ENCODE results near the gene TEKT1. TPM values are rescaled to one million over a fixed set of nuclear protein-coding genes. Genes with fewer than 3 reads are reported as not detected.

Gene TEKT1
- total RNA-seq, 1 experiment from 2014 or later: not detected

DNA sequence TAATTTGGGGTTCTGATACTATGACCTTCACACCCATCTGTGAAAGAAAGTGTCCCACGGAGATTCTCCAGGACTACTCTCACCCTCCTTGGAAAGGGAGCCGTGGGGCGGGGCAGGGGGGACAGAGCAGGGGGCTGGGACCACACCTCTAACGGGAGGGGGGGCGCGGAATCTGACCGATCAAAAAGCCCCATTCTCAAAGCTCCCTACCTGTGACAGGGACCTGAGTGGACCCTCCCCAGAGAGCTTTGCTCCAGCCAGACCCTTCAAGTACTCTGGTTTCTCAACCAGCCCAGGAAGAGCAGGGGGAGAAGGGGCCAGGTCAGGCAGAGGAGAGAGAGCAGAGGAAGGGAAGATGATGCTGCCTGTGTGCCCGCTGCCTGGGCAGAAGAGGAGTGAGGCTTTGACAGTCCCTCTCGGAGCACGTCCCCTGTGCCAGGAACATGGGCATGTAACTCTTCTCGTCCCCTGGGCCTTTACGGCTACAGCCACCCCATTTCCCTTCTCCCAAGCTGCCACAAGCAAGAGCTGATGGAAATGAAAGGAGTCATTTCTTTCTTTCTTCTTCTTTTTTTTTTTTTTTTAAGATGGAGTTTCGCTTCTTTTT is 75.0 kb downstream of the TEKT1 start:
- H3T11ph ChIP-seq (ENCODE audit: low read length): no peak overlapping the region
- Mint-ChIP-seq H3K27ac (no peak overlapping the region), H3K36me3 (ENCODE audit: insufficient read depth in 1 of 3, low read depth in 3 of 3) (peaks cover 0 to 2% (median 0%) of the 10 kb centered on the region in 3 experiments; a peak in 1 of 7 replicates), H3K9me3 (no peaks in the 10 kb centered on the region), H3K4me1 (peaks cover 40 to 42% of the 10 kb centered on the region in 2 experiments), H3K4me3 (no peak overlapping the region), H3K27me3 (ENCODE audit: low read depth) (peaks cover 2% of the 10 kb centered on the region)
- H3K18ac ChIP-seq (ENCODE audit: insufficient read length, low read depth, low read length): no peak overlapping the region
- DNase-seq: no peak
- H4K8ac ChIP-seq (replicated peaks; ENCODE audit: insufficient read length, low read depth, low read length): no peak overlapping the region
- H2BK12ac ChIP-seq (ENCODE audit: insufficient read length, low read depth, low read length): no peak overlapping the region
- no peaks in the 10 kb centered on the region for H3K9me3 ChIP-seq (ENCODE audit: control insufficient read depth, low read depth, low read length)
- no peak overlapping the region for H4K5ac ChIP-seq (ENCODE audit: insufficient read length, low read depth, low read length)
- no peak overlapping the region for H3K23ac ChIP-seq (ENCODE audit: insufficient read length, low read depth, low read length)
- no peaks in the 10 kb centered on the region for H3K23me2 ChIP-seq (ENCODE audit: insufficient read length, low read depth, low read length, poor library complexity, severe bottlenecking)
- peaks cover 9% of the 10 kb centered on the region; the same call in 1 of the 2 replicates for H3K4me1 ChIP-seq (ENCODE audit: insufficient read depth, low read length)
- H3K27ac ChIP-seq (ENCODE audit: insufficient read length, low read depth, low read length): no peak overlapping the region
- no peak overlapping the region for H2AFZ ChIP-seq (ENCODE audit: low read length)
- WGBS (ENCODE audit: extremely low coverage, insufficient read length, low lambda C conversion rate): no CpG with 5 or more reads among the region's 13 CpGs
- no peak overlapping the region for H2BK120ac ChIP-seq (ENCODE audit: low read depth, low read length, poor library complexity, severe bottlenecking)
- H3K79me1 ChIP-seq (ENCODE audit: insufficient read depth, low read depth, low read length, poor library complexity, severe bottlenecking): no peaks in the 10 kb centered on the region
- no peak overlapping the region for H3K56ac ChIP-seq (ENCODE audit: insufficient read length, low read depth, low read length)
- H2AK5ac ChIP-seq (ENCODE audit: insufficient read length, low read length): no peak overlapping the region
- no peak overlapping the region for H3K9ac ChIP-seq (ENCODE audit: extremely low read depth, insufficient read length, low read length)
- no peak overlapping the region for H4K91ac ChIP-seq (ENCODE audit: insufficient read length, low read depth, low read length)
- no peaks in the 10 kb centered on the region for H3K79me2 ChIP-seq (ENCODE audit: insufficient read depth, low read length)
- H2BK5ac ChIP-seq (ENCODE audit: insufficient read length, low read length): no peak overlapping the region
- no peak overlapping the region for H3K4ac ChIP-seq (ENCODE audit: low read depth, low read length)
- no peak overlapping the region for H3K4me2 ChIP-seq (ENCODE audit: insufficient read depth, insufficient read length, low read length)
- H2BK15ac ChIP-seq (ENCODE audit: low read depth, low read length): no peak overlapping the region
- H4K20me1 ChIP-seq (ENCODE audit: control insufficient read depth, insufficient read depth, insufficient read length): no peaks in the 10 kb centered on the region
- TF ChIP-seq, protein P1, sequence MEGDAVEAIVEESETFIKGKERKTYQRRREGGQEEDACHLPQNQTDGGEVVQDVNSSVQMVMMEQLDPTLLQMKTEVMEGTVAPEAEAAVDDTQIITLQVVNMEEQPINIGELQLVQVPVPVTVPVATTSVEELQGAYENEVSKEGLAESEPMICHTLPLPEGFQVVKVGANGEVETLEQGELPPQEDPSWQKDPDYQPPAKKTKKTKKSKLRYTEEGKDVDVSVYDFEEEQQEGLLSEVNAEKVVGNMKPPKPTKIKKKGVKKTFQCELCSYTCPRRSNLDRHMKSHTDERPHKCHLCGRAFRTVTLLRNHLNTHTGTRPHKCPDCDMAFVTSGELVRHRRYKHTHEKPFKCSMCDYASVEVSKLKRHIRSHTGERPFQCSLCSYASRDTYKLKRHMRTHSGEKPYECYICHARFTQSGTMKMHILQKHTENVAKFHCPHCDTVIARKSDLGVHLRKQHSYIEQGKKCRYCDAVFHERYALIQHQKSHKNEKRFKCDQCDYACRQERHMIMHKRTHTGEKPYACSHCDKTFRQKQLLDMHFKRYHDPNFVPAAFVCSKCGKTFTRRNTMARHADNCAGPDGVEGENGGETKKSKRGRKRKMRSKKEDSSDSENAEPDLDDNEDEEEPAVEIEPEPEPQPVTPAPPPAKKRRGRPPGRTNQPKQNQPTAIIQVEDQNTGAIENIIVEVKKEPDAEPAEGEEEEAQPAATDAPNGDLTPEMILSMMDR (conservative IDR thresholded peaks at IDR 0.05): no peak
- H3K27me3 ChIP-seq (ENCODE audit: insufficient read depth, low read length): no peaks in the 10 kb centered on the region
- no peak overlapping the region for H2BK20ac ChIP-seq (ENCODE audit: low read depth, low read length, poor library complexity, severe bottlenecking)
- H3K14ac ChIP-seq (ENCODE audit: insufficient read depth, low read length): no peak overlapping the region
